22Rv1 (cell line): Measurements from ENCODE around the gene ICAM4.

Experiments used
- CTCF ChIP-seq: fragments of 450-650 bp; IDR thresholded peaks from 2 replicates; pipeline ENCODE4 v1.5.1; 2017; ENCODE audit warnings: mild to moderate bottlenecking
- ZFX ChIP-seq: fragments of 450-650 bp; IDR thresholded peaks from 2 replicates; pipeline ENCODE4 v1.6.1; 2017; ENCODE audit warnings: antibody characterized with exemption, borderline replicate concordance

- TF ChIP-seq CTCF (no peak), ZFX (no peak)
Measured at GRCh38 chr19:10295847-10296591, 9.3 kb downstream of the ICAM4 start.
